ENCODE results near the gene DTX3L.

DTX3L gene

GRCh38 chr3:122608916-122609315 is 44.8 kb downstream of the DTX3L start:
- DNase-seq, result no peak

GRCh38 chr3:122609798-122610559 is 45.8 kb downstream of the DTX3L start:
- no peak for DNase-seq

- no peak for DNase-seq
These were observed 48.6 kb downstream of the DTX3L start for GRCh38 chr3:122612696-122613095.

DNA sequence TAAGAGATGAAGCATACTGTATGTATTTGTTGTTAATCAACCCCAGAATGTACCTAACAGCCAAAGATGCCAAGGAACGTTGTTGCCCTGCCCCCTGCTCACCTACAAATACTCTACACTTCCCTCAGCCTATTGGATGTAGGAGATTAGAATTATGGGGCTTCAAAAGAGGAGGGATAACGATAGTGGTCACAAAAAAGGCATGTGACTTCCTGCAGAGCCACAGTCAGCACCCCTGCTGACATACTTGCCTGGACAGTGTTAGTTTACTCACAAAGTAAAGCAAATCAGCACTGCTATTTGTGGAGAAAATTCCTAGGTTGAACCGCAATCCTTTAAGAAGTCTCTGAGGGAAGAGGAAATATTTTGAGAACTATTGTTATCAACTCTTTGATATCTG is 51.2 kb downstream of the DTX3L start:
- no peak for DNase-seq

DNA sequence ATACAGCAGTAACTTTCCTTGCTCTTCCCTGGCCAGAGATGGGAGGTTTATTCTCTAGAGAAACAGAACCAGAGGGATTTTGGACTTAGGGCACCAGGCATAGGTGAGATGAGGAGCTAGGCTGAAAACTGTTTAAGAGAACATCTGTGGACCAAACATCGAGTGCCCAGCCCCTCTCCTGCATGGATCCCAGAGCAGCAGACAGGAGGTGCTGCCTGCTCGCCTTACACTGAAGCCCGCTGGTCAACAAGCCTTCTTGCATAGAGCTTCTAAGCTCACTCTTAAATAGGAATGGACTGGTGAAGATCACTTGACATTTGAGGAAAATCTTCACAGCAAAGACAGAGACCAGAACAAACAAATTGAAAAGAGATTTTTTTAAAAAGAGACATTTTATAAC is 54.5 kb downstream of the DTX3L start:
- DNase-seq, result no peak

DNA sequence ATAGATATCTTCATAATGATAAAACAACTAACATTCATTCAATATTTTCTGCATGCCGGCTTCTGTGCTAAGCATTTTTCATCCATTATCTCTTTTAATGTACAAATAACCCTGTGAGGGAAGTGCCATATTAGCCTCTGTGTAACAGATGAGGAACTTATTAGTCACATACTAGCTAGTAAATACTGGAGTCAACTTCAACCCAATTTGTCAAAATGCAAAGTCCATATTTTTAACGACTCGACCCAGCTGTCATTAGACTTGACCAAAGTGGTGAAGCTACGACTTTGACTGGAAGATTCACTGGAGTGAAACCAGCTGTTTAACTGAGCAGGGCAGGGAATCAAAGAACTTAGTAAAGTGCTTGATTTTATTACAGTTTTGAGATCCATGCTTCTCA is 54.9 kb downstream of the DTX3L start:
- DNase-seq, result no peak

- no peak for DNase-seq
These were observed 56.3 kb downstream of the DTX3L start for GRCh38 chr3:122620399-122620798.

DNA sequence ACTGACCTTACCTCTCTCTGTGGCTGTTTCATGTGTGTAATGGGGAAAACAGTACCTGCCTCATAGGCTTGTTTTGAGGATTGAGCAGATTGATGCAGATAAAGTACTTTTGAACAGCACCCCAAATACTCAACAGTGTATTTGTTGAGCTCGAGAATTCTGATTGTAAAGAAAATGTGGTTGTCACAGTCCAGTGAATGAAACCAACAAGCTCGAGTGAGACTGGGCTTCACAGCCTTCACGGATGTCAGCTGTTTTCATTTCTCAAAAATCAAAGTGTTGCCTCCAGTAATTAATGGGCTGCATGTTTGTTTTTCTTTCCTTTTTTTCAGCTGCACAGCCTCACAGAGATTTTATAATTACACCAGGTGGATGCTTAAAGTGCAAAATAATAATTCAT is 57.0 kb downstream of the DTX3L start:
- no peak for DNase-seq

GRCh38 chr3:122623031-122623829 is 59.1 kb downstream of the DTX3L start:
- DNase-seq, result no peak
